Activated CD8-positive, alpha-beta memory T cell treated with anti-CD3 and anti-CD28 coated beads for 24 hours (primary cell): ENCODE data around the gene SHC1.
A peak's percentile ranks its signal among the peaks of the same experiment; 100 is the strongest.

Experiments used
- DNase-seq: peaks from one replicate; pipeline ENCODE4 v3.0.0-alpha.2; 2020

SHC1 gene

GRCh38 chr1:154971341-154971998, 923 bp upstream of the SHC1 start:
- DNase-seq = no peak

- no peak for DNase-seq
Measured at GRCh38 chr1:154969860-154970452, 591 bp downstream of the SHC1 start.

- DNase-seq = no peak
Measured at GRCh38 chr1:154969246-154969645, 1.3 kb downstream of the SHC1 start.

GRCh38 chr1:154968731-154969130, 1.8 kb downstream of the SHC1 start:
- DNase-seq = no peak

GRCh38 chr1:154967331-154967950, 3.1 kb downstream of the SHC1 start:
- no peak for DNase-seq

DNA sequence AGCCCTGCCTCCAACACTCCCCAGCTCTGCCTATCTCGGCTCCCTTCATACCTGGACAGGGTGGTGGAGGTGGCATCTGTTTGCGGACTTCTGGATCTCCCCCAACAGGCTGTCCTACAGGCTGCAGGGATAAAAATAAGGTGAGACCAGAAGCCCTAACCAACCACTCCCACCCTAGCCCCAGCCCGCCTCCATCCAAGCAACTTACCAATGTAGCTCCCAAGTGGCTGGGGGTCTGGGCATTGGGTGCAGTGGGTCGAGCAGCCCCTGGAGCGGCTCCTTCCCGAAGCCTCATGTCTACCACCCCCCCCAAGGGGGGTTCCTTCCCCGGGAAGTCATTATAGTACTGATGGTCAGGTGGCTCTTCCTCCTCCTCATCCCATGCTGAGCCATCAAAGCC, 4.4 kb downstream of the SHC1 start:
- no peak for DNase-seq

- DNase-seq = no peak
Measured at GRCh38 chr1:154964359-154964758, 6.2 kb downstream of the SHC1 start.

DNA sequence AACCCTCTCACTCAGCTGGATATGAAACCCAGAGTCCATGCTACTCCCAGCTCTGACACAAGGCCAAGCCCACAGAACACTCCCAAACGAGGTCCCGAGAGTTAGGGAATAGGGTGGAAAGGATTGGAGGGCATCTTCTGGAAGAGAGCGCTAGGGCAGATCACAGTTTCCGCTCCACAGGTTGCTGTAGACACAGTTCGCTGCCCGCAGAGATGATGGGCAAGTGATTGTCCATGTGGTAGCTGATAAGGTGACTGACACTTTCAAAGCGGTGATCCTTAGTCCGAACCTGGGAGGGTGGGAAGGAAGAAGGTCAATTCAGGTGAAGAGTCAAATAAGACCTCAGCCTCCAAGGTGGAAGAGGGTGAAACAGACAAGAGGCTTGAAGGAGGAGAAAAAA, 6.9 kb downstream of the SHC1 start:
- no peak for DNase-seq

GRCh38 chr1:154962795-154963330, 7.7 kb downstream of the SHC1 start:
- no peak for DNase-seq

DNA sequence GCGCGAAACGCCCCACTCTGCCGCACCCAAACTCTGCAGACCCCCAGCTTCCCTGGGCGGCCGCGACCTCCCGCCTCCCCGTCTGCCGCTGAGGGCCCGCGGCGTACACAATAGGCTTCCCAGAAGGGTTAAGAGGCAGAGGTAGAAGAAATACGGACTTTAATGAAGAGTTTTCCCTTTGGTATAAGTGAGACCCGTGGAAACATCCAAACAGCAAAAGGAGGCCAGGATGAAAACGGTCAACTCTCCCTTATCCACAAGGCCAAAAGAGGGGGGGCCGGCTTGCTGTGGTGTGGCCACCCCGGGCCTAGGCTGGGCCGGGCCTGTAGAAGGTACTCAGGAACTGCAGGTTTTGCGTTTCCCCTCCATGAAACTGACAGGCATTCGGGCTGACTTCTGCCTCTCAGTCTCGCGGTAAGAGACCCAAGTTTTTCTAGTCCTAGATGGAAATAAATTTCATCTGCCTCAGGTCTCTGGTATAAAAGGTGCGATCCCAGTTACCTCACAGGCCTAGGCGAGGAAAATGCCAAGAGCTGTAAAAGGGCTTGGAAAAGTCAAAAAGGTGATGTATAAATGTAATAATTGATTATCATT, 8.3 kb downstream of the SHC1 start:
- DNase-seq = no peak

DNA sequence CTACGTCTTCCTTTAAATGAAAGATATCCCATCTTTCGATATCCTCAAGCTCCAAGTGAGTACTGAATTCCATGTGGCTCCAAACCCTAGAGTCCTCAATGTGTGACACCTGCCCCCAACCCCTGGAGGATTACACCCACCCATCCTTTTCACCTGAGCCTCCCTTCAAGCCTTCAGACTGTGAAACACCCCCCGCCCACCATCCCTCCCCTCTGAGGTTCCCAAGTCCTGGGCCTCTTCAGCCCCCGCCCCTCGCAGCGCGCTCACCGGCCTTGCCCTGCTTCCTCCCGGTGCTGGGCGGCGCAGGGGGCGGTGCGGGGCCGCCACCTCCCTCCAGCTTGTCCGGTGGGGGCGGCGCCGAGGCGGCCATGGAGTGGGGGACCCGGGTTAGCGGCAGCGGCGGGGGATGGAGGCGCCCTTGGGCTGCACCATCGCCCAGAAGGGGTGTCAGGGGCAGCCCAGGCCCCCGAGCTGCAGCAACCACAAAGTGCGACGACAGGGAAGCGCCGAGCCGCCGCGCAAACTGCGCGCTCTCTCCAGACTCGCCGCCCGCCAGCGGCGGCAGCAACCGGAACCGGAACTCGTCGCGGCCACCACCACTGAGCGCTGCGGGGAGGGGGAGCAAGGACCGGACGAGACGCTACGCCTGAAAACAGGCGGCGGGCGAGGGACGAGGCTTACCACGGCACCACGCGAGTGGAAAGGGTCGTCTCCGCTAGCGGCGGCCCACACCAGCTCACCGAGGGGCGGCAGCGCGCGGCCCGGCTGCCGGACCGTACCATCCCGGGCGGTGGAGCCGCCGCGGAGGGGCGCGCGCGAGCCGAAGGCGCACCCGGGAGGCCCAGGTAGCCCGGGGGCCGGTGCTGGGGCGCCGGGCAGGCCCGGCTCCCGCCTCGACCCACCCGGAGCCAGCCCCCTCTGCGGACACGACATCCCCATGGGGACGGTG, 9.1 kb downstream of the SHC1 start, which contains the start of gene PYGO2:
PYGO2 (minus strand) TSS at position 576 of the 949 bp plus-strand sequence; CDS start at position 370, 206 bp downstream.
- DNase-seq = peak; percentile 93

DNA sequence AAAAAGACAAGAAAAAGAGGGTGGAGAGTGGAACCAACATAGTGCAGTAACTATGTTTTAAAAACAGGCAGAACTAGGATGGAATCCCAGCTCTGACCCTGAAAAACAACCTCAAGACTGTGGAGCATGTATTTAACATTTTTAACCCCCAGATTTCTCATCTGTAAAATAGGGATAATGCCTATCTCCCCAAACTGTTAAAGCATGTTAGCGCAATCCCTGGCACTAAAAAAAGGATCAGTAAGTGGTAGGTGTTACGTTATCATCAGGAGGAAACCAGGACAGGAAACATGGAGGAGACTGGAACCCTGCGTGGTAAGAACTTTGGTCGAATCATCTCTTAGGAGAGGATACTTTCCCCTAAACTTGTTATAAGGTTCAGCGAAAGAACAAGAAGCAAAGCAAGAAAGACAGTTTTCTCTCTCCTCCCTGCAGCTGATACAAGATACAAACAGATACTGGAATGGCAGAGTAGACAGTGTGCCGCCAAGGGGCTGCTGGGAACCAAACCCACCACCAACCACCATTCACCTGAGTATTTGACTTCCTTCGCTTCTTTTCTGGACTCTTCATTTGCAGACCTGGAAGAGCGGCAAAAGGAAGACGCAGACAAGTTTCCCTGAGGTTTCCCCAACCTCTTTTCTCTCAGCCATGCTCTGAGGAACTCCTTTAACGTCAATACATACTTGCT, 10.0 kb downstream of the SHC1 start:
- no peak for DNase-seq

GRCh38 chr1:154959426-154959780, 11.1 kb downstream of the SHC1 start:
- DNase-seq = no peak

GRCh38 chr1:154958681-154959425, 11.7 kb downstream of the SHC1 start:
- no peak for DNase-seq

GRCh38 chr1:154958036-154958435, 12.5 kb downstream of the SHC1 start:
- DNase-seq = no peak

- no peak for DNase-seq
Measured at GRCh38 chr1:154957091-154957657, 13.4 kb downstream of the SHC1 start.

GRCh38 chr1:154956544-154956941, 14.0 kb downstream of the SHC1 start:
- no peak for DNase-seq

- DNase-seq = peak; percentile 88
Measured at GRCh38 chr1:154955718-154956543, 14.6 kb downstream of the SHC1 start, which contains the start of gene PBXIP1. TSS of gene PBXIP1 (minus strand) at chr1:154956099. CDS start at chr1:154953721, 2,378 bp downstream.

GRCh38 chr1:154955039-154955717, 15.4 kb downstream of the SHC1 start:
- DNase-seq = peak; percentile 77
